ENCODE data around the gene NCBP3. TPM values are rescaled to one million over a fixed set of nuclear protein-coding genes. Genes with fewer than 3 reads are reported as not detected.

Gene NCBP3
- total and polyA plus RNA-seq, 9 of the 15 experiments (the other 6 are each of a cell fraction or from before 2014, with no cell fraction given), result 3.1 to 25.5 (median 20.5) TPM

- Histone ChIP-seq H3K27me3 (ENCODE audit: control insufficient read depth in 2 of 2, insufficient read depth in 2 of 2, low read length in 2 of 2) (peaks cover 0 to 4% of the 10 kb centered on the region in 2 experiments; a peak in 1 of 5 replicates), H4K20me1 (replicated peaks; ENCODE audit: control insufficient read depth, insufficient read depth, low read length) (no peaks in the 10 kb centered on the region), H3K4me1 (replicated peaks in 1 of 2; ENCODE audit: control insufficient read depth in 2 of 2, insufficient read depth in 2 of 2, low read length in 2 of 2) (peaks cover 0 to 13% of the 10 kb centered on the region in 2 experiments; a peak in 2 of 5 replicates), H3K36me3 (ENCODE audit: control insufficient read depth, insufficient read depth, low read length) (no peaks in the 10 kb centered on the region), H3K27ac (ENCODE audit: extremely low read depth, low read depth, low read length) (no peak overlapping the region), H3K4me3 (no peak overlapping the region), H3K79me2 (ENCODE audit: control insufficient read depth, insufficient read depth, low read length) (no peaks in the 10 kb centered on the region), H3K4me2 (ENCODE audit: insufficient read depth, low read length) (no peak overlapping the region), H3K9me1 (ENCODE audit: control insufficient read depth, insufficient read depth, low read length) (no peaks in the 10 kb centered on the region), H2AFZ (ENCODE audit: low read depth, low read length) (no peak overlapping the region), H3K9ac (ENCODE audit: insufficient read depth in 1 of 2, low read depth in 2 of 2, low read length in 2 of 2) (no peak overlapping the region), H3K9me3 (replicated peaks; ENCODE audit: control insufficient read depth, insufficient read depth, low read depth, low read length) (no peaks in the 10 kb centered on the region)
- ChIA-PET CTCF (ENCODE audit: low intra/inter-chr PET ratio) (no interaction called here), POLR2A (no interaction called here)
- WGBS (ENCODE audit: insufficient coverage, low coverage, missing lambda C conversion rate), result 52% methylated on average over 8 of the region's 15 CpGs
- intact Hi-C loops (cut with micrococcal nuclease) (no loop called here), in situ Hi-C loops (cut with MboI) (no loop called here)
- DNase-seq (ENCODE audit: extremely low read depth in 1 of 4, low spot score in 3 of 4), result no peak
- BruUV-seq (replicated peaks), result no TSS peak
- no peak for ATAC-seq
- FAIRE-seq, result no peak
- TF ChIP-seq ZNF644 (tag; IDR thresholded peaks at IDR 0.05; ENCODE audit: low read depth) (no peak), YY1 (IDR thresholded peaks at IDR 0.05; ENCODE audit: borderline replicate concordance in 1 of 3, control insufficient read depth in 1 of 3, extremely low read depth in 1 of 3, insufficient read depth in 3 of 3, insufficient read length in 1 of 3, insufficient replicate concordance in 2 of 3, low read depth in 1 of 3, low read length in 2 of 3) (no peak), PHF21A (IDR thresholded peaks at IDR 0.05; ENCODE audit: borderline replicate concordance, low read depth) (no peak), BDP1 (IDR thresholded peaks at IDR 0.05; ENCODE audit: insufficient read depth, insufficient read length) (no peak), USF1 (CRISPR knock-in tag; IDR thresholded peaks at IDR 0.05) (no peak), ZNF584 (CRISPR knock-in tag; IDR thresholded peaks at IDR 0.05; ENCODE audit: low read depth) (no peak), MAFG (tag; conservative IDR thresholded peaks at IDR 0.05) (no peak), CHCHD3 (CRISPR knock-in tag; IDR thresholded peaks at IDR 0.05) (no peak), ZNF76 (CRISPR knock-in tag; IDR thresholded peaks at IDR 0.05; ENCODE audit: borderline replicate concordance) (no peak), SUPT5H (IDR thresholded peaks at IDR 0.05) (no peak), KAT7 (CRISPR knock-in tag; IDR thresholded peaks at IDR 0.05; ENCODE audit: borderline replicate concordance) (no peak), IRF9 (tag; IDR thresholded peaks at IDR 0.05) (no peak), AFF4 (CRISPR knock-in tag; IDR thresholded peaks at IDR 0.05) (no peak), SRF (CRISPR knock-in tag; IDR thresholded peaks at IDR 0.05) (no peak), EP400 (IDR thresholded peaks at IDR 0.05) (no peak)
Measured at GRCh38 chr17:3798273-3799180, 47.5 kb downstream of the NCBP3 start.
